NCI-H146 treated with DMSO at 0.1 percent for 48 hours (cell line): ENCODE measurements around the gene GIPC2.
"Not testable (repeated sequence)": the region's sequence is repeated elsewhere in the genome, so short reads cannot be mapped to it uniquely, and the experiment has no call there.

ENCODE experiments used
- DNase-seq: peaks from one replicate; lab custom pipeline; 2025; ENCODE audit not compliant: unreplicated experiment; lab: John Stamatoyannopoulos, UW

Gene GIPC2

GRCh38 chr1:78094639-78095038 is 48.9 kb downstream of the GIPC2 start:
- no peak for DNase-seq

GRCh38 chr1:78095593-78095992 is 49.8 kb downstream of the GIPC2 start:
- DNase-seq: no peak

- no peak for DNase-seq
These were observed 50.3 kb downstream of the GIPC2 start for GRCh38 chr1:78096017-78096416.

- DNase-seq: no peak
These were observed 51.2 kb downstream of the GIPC2 start for GRCh38 chr1:78096976-78097375.

- no peak for DNase-seq
These were observed 55.3 kb downstream of the GIPC2 start for GRCh38 chr1:78101051-78101450.

- DNase-seq: no peak
These were observed 55.7 kb downstream of the GIPC2 start for GRCh38 chr1:78101514-78101913.

- DNase-seq: no peak
These were observed 56.3 kb downstream of the GIPC2 start for GRCh38 chr1:78102082-78102481.

- DNase-seq: no peak
These were observed 57.1 kb downstream of the GIPC2 start for GRCh38 chr1:78102916-78103315.

GRCh38 chr1:78104322-78104721 is 58.6 kb downstream of the GIPC2 start:
- DNase-seq: no peak

GRCh38 chr1:78109659-78110058 is 63.9 kb downstream of the GIPC2 start:
- DNase-seq: not testable (repeated sequence)

GRCh38 chr1:78113156-78113916 is 67.6 kb downstream of the GIPC2 start:
- DNase-seq: no peak

- peak; percentile 32 for DNase-seq
These were observed 68.5 kb downstream of the GIPC2 start for GRCh38 chr1:78114034-78114956.

GRCh38 chr1:78120485-78120884 is 74.7 kb downstream of the GIPC2 start:
- not testable (repeated sequence) for DNase-seq

- DNase-seq: no peak
These were observed 75.9 kb downstream of the GIPC2 start for GRCh38 chr1:78121710-78122109.

GRCh38 chr1:78122389-78122788 is 76.6 kb downstream of the GIPC2 start:
- no peak for DNase-seq

- DNase-seq: no peak
These were observed 80.7 kb downstream of the GIPC2 start for GRCh38 chr1:78126506-78126905.

- DNase-seq: no peak
These were observed 86.6 kb downstream of the GIPC2 start for GRCh38 chr1:78132174-78132947.

- DNase-seq: no peak
These were observed 87.2 kb downstream of the GIPC2 start for GRCh38 chr1:78132948-78133322.

- DNase-seq: no peak
These were observed 90.9 kb downstream of the GIPC2 start for GRCh38 chr1:78136680-78137079.

- DNase-seq: no peak
These were observed 95.9 kb downstream of the GIPC2 start for GRCh38 chr1:78141531-78142231.

GRCh38 chr1:78142736-78143135 is 97.0 kb downstream of the GIPC2 start:
- no peak for DNase-seq
